Esophagus squamous epithelium (tissue), 4 donors: ENCODE measurements around the gene DOCK2.

Experiments
- POLR2A ChIP-seq, 4 donors: fragments of 450-650 bp; IDR thresholded peaks; one replicate each; pipeline ENCODE4 v1.6.1; 2017; ENCODE audit warnings: antibody characterized with exemption in 4 of 4, mild to moderate bottlenecking in 4 of 4, moderate library complexity in 3 of 4
- TF ChIP-seq, protein P1 (sequence below), 6 experiments: fragments of 450-650 bp in 4 of 6; fragments of 200-600 bp in 2 of 6; sonication (generic) in 2 of 6; IDR thresholded peaks; one replicate each; pipeline ENCODE4 v1.5.1; 2016 to 2019; ENCODE audit warnings: antibody characterized with exemption in 6 of 6, mild to moderate bottlenecking in 4 of 6, moderate library complexity in 4 of 6

GRCh38 chr5:169712428-169712827 lies 75.4 kb downstream of the DOCK2 start:
- TF ChIP-seq, protein P1, sequence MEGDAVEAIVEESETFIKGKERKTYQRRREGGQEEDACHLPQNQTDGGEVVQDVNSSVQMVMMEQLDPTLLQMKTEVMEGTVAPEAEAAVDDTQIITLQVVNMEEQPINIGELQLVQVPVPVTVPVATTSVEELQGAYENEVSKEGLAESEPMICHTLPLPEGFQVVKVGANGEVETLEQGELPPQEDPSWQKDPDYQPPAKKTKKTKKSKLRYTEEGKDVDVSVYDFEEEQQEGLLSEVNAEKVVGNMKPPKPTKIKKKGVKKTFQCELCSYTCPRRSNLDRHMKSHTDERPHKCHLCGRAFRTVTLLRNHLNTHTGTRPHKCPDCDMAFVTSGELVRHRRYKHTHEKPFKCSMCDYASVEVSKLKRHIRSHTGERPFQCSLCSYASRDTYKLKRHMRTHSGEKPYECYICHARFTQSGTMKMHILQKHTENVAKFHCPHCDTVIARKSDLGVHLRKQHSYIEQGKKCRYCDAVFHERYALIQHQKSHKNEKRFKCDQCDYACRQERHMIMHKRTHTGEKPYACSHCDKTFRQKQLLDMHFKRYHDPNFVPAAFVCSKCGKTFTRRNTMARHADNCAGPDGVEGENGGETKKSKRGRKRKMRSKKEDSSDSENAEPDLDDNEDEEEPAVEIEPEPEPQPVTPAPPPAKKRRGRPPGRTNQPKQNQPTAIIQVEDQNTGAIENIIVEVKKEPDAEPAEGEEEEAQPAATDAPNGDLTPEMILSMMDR (IDR thresholded peaks at IDR 0.05) = no peak
- TF ChIP-seq POLR2A (IDR thresholded peaks at IDR 0.05) = no peak
